ENCODE data around the gene ZNF527. TPM values are rescaled to one million over a fixed set of nuclear protein-coding genes. Genes with fewer than 3 reads are reported as not detected.

ZNF527 gene
- total RNA-seq, 1 donor, result 5.7 TPM

Other genes with a start within 250 kb of the ZNF527 start
- 5.4 TPM for gene ZNF585A, start 198.4 kb upstream of the ZNF527 start, total RNA-seq
- gene ZNF585B, start 160.6 kb upstream of the ZNF527 start, total RNA-seq, result 9.7 TPM
- 7.8 TPM for gene ZNF383, start 152.9 kb upstream of the ZNF527 start, total RNA-seq
- gene ZNF569, start 96.3 kb downstream of the ZNF527 start, total RNA-seq, result 5.1 TPM
- gene ZNF570, start 98.3 kb downstream of the ZNF527 start, total RNA-seq, result 4.0 TPM
- 4.6 TPM for gene ZNF793, start 135.8 kb downstream of the ZNF527 start, total RNA-seq
- gene ZNF571, start 223.7 kb downstream of the ZNF527 start, total RNA-seq, result 4.0 TPM
- 1.1 TPM for gene ZNF540, start 223.8 kb downstream of the ZNF527 start, total RNA-seq

All from hematopoietic multipotent progenitor cell (in vitro differentiated cells).